Peyer's patch (tissue), 4 donors: ENCODE measurements around the gene GCLM.

Experiments used
- CTCF ChIP-seq, 6 experiments: fragments of 450-650 bp in 4 of 6; fragments of 200-600 bp in 2 of 6; sonication (generic) in 1 of 6; IDR thresholded peaks; one replicate each; pipeline ENCODE4 v1.5.1; 2017 to 2019; ENCODE audit warnings: antibody characterized with exemption in 6 of 6, mild to moderate bottlenecking in 3 of 6, moderate library complexity in 1 of 6
- POLR2A ChIP-seq, 2 donors: fragments of 450-650 bp; IDR thresholded peaks; one replicate each; pipeline ENCODE4 v1.5.1; 2017; ENCODE audit warnings: antibody characterized with exemption in 2 of 2, mild to moderate bottlenecking in 2 of 2, moderate library complexity in 2 of 2

- TF ChIP-seq POLR2A (IDR thresholded peaks at IDR 0.05), result no peak
- no peak for TF ChIP-seq CTCF (IDR thresholded peaks at IDR 0.05)
These were observed 2.8 kb downstream of the GCLM start for GRCh38 chr1:93906480-93906879.
